ENCODE measurements around the gene LAMA2. TPM values are rescaled to one million over a fixed set of nuclear protein-coding genes. Genes with fewer than 3 reads are reported as not detected.

LAMA2 gene
- total RNA-seq, 1 experiment from 2014 or later: 17.6 TPM

DNA sequence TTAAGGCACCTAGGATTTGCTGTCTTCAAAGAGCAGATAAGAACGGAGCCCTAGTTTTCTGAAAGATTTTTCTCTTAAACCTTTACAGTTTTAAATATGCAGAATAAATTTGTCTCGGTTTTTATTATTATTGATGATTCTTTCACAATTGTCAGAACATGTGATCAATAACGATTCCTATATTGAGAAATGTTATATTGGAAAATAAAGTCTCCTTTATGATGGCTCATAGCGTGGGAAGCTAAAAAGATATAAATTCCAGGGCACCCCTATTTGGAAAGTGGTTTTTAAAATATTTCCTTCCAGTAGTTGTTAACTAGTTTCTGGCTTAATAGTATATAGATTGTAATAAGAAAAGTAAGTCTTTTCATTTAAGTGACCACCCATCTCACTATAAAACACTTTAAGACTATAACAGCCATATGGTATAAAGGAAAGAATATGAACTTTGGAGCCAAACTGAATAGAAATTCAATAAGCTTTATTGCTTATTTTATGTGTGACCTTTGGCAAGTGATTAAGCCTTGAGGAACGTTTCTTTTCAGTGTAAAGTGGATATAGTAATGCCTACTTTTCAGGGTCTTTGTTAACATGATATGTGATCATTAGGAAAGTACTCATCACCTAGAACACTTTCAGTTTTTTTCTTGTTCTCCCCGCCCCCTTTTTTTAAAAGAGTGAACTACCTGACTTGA, 369.6 kb downstream of the LAMA2 start:
- no peaks in the 10 kb centered on the region for H3K36me3 ChIP-seq
- no peaks in the 10 kb centered on the region for H3K9me3 ChIP-seq (replicated peaks)
- no peaks in the 10 kb centered on the region for H3K27me3 ChIP-seq
- no peak overlapping the region for H3K4me3 ChIP-seq
- H3K4me1 ChIP-seq: peaks cover 2% of the 10 kb centered on the region; the same call in 1 of the 2 replicates
- no peak overlapping the region for H3K27ac ChIP-seq
- DNase-seq: no peak

GRCh38 chr6:129253242-129253641, 370.3 kb downstream of the LAMA2 start:
- Histone ChIP-seq H3K4me1 (peaks cover 2% of the 10 kb centered on the region; the same call in 1 of the 2 replicates), H3K27me3 (no peaks in the 10 kb centered on the region), H3K36me3 (no peaks in the 10 kb centered on the region), H3K4me3 (no peak overlapping the region), H3K27ac (no peak overlapping the region), H3K9me3 (replicated peaks) (no peaks in the 10 kb centered on the region)
- DNase-seq: no peak

DNA sequence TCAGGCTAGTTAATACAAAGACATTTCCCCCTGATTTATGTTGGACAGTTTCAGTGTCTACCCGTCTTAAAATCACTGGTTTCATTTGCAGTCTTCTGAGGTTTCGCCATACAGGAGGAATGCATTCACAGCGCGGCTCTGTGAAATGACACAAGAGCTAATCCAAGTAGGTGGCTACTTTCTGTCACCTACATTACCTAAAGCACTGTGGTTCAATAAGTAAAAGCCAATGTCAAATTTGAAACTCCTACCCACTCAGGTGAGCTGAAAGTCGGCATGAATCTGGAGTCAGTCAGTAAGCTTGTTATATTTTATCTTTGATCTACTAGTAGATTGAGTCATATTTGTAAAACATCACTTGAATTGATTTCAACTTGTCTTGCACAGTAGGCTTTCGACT, 370.8 kb downstream of the LAMA2 start:
- no peak for DNase-seq
- Histone ChIP-seq H3K36me3 (no peaks in the 10 kb centered on the region), H3K9me3 (replicated peaks) (no peaks in the 10 kb centered on the region), H3K27me3 (no peaks in the 10 kb centered on the region), H3K4me3 (no peak overlapping the region), H3K4me1 (peaks cover 2% of the 10 kb centered on the region; the same call in 1 of the 2 replicates), H3K27ac (no peak overlapping the region)

GRCh38 chr6:129257196-129257595, 374.3 kb downstream of the LAMA2 start:
- Histone ChIP-seq H3K9me3 (replicated peaks) (no peaks in the 10 kb centered on the region), H3K27me3 (no peaks in the 10 kb centered on the region), H3K4me3 (no peak overlapping the region), H3K4me1 (peaks cover 5% of the 10 kb centered on the region; the same call in 1 of the 2 replicates), H3K27ac (no peak overlapping the region), H3K36me3 (no peaks in the 10 kb centered on the region)
- no peak for DNase-seq

GRCh38 chr6:129262661-129263060, 379.7 kb downstream of the LAMA2 start:
- H3K4me1 ChIP-seq: peaks cover 12% of the 10 kb centered on the region; the same call in 1 of the 2 replicates

GRCh38 chr6:129263176-129263575, 380.2 kb downstream of the LAMA2 start:
- DNase-seq: no peak
- peaks cover 12% of the 10 kb centered on the region; the same call in 1 of the 2 replicates for H3K4me1 ChIP-seq
- no peaks in the 10 kb centered on the region for H3K27me3 ChIP-seq
- no peak overlapping the region for H3K4me3 ChIP-seq
- H3K27ac ChIP-seq: no peak overlapping the region
- H3K9me3 ChIP-seq (replicated peaks): no peaks in the 10 kb centered on the region
- no peaks in the 10 kb centered on the region for H3K36me3 ChIP-seq

More at GRCh38 chr6:129262661-129263060, 379.7 kb downstream of the LAMA2 start:
- DNase-seq: no peak
- no peaks in the 10 kb centered on the region for H3K36me3 ChIP-seq
- no peak overlapping the region for H3K27ac ChIP-seq
- no peaks in the 10 kb centered on the region for H3K27me3 ChIP-seq
- no peak overlapping the region for H3K4me3 ChIP-seq
- H3K9me3 ChIP-seq (replicated peaks): no peaks in the 10 kb centered on the region

DNA sequence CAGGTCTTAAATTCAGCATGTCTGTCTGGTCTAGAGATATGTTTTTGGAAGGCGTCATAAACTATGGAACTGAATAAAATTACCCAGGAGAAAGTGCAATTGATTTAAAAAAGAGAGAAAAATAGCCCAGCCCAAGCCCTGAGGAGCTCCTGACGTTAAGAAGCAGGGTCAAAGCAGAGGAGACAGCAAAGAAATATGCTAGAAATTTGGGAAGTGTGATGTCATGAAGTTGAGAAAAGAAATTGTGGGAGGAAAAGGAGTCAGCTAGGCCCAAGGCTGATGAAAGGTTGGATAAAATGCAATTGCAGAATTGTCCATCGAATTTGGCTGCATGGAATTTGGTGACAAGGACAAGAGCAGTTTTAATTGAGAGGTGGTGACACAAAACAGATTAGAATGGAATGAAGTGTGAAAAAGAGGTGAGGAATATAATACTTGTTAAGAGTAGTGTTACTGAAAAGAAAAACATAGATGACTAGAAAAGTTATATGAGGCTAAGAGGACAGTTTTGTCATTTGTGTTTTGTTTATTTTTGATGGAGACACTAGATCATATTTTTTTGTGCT, 381.6 kb downstream of the LAMA2 start:
- no peak overlapping the region for H3K4me3 ChIP-seq
- DNase-seq: no peak
- no peak overlapping the region for H3K27ac ChIP-seq
- H3K36me3 ChIP-seq: no peaks in the 10 kb centered on the region
- peaks cover 22% of the 10 kb centered on the region for H3K4me1 ChIP-seq
- no peaks in the 10 kb centered on the region for H3K9me3 ChIP-seq (replicated peaks)
- H3K27me3 ChIP-seq: no peaks in the 10 kb centered on the region

GRCh38 chr6:129267028-129267427, 384.1 kb downstream of the LAMA2 start:
- no peaks in the 10 kb centered on the region for H3K36me3 ChIP-seq
- peak in 1 of 2 experiments; percentile 27 for DNase-seq
- H3K27me3 ChIP-seq: no peaks in the 10 kb centered on the region
- no peak overlapping the region for H3K4me3 ChIP-seq
- no peaks in the 10 kb centered on the region for H3K9me3 ChIP-seq (replicated peaks)
- no peak overlapping the region for H3K27ac ChIP-seq
- peaks cover 30% of the 10 kb centered on the region for H3K4me1 ChIP-seq

- H3K36me3 ChIP-seq: no peaks in the 10 kb centered on the region
- H3K27me3 ChIP-seq: no peaks in the 10 kb centered on the region
- no peaks in the 10 kb centered on the region for H3K9me3 ChIP-seq (replicated peaks)
- peak in 1 of 2 experiments; percentile 68 for DNase-seq
- no peak overlapping the region for H3K4me3 ChIP-seq
- H3K27ac ChIP-seq: peak overlapping the region; percentile 42
- H3K4me1 ChIP-seq: peaks cover 23% of the 10 kb centered on the region
These were observed 386.1 kb downstream of the LAMA2 start for GRCh38 chr6:129269076-129269475.

DNA sequence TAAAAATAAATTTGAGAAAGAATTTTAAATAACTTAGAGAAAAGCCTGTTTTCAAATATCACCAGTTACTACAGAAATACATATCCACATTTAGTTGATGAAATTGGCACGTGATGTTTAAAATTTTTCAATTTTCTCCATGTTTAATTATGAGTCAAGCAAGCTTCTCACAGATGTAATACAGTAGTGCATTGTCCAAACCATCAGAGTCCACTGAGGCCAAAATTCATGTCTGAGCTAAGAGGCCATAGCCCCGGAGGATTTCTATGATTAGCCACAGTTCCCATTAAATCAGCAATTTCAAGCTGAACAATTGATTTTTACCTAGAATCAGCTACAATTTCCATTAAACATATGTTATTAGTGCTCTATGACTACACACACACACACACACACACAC, 387.0 kb downstream of the LAMA2 start:
- peak overlapping the region; percentile 42 for H3K27ac ChIP-seq
- no peaks in the 10 kb centered on the region for H3K9me3 ChIP-seq (replicated peaks)
- H3K27me3 ChIP-seq: no peaks in the 10 kb centered on the region
- peaks cover 21% of the 10 kb centered on the region for H3K4me1 ChIP-seq
- no peak overlapping the region for H3K4me3 ChIP-seq
- DNase-seq: peak in 1 of 2 experiments; percentile 56
- no peaks in the 10 kb centered on the region for H3K36me3 ChIP-seq

- H3K4me3 ChIP-seq: no peak overlapping the region
- H3K4me1 ChIP-seq: peaks cover 21% of the 10 kb centered on the region
- DNase-seq: peak in 1 of 2 experiments; percentile 48
- no peaks in the 10 kb centered on the region for H3K27me3 ChIP-seq
- no peaks in the 10 kb centered on the region for H3K9me3 ChIP-seq (replicated peaks)
- peak overlapping the region; percentile 42 for H3K27ac ChIP-seq
- no peaks in the 10 kb centered on the region for H3K36me3 ChIP-seq
These were observed 387.5 kb downstream of the LAMA2 start for GRCh38 chr6:129270450-129270849.

- Histone ChIP-seq H3K9me3 (replicated peaks) (no peaks in the 10 kb centered on the region), H3K27me3 (no peaks in the 10 kb centered on the region), H3K4me3 (no peak overlapping the region), H3K36me3 (no peaks in the 10 kb centered on the region), H3K27ac (no peak overlapping the region), H3K4me1 (peaks cover 34% of the 10 kb centered on the region)
- no peak for DNase-seq
These were observed 390.2 kb downstream of the LAMA2 start for GRCh38 chr6:129273161-129273560.

DNA sequence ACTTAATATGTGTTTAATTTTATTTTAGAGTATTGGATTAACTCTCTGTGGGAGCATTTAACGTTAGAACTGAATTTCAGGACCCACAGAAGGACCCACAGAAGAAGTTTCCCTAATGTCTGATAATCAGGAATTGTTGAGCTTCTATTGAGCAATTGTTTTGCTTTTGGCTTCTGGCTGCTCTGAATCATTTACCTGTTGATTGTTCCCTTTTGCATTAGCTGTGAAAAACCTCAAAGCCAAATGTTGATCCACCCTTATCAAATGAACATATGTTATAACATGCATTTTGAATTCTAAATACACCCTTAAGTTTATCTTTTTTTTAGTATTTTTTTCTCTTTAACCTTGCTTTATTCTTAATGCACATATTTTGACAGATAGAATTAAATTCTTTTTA, 393.5 kb downstream of the LAMA2 start:
- H3K4me3 ChIP-seq: no peak overlapping the region
- no peak for DNase-seq
- no peaks in the 10 kb centered on the region for H3K36me3 ChIP-seq
- no peak overlapping the region for H3K27ac ChIP-seq
- no peaks in the 10 kb centered on the region for H3K9me3 ChIP-seq (replicated peaks)
- no peaks in the 10 kb centered on the region for H3K27me3 ChIP-seq
- H3K4me1 ChIP-seq: peaks cover 22% of the 10 kb centered on the region

- no peaks in the 10 kb centered on the region for H3K36me3 ChIP-seq
- no peaks in the 10 kb centered on the region for H3K27me3 ChIP-seq
- no peak overlapping the region for H3K4me3 ChIP-seq
- DNase-seq: peak; percentile 53 to 79
- H3K27ac ChIP-seq: peak overlapping the region; percentile 46
- peaks cover 22% of the 10 kb centered on the region for H3K4me1 ChIP-seq
- H3K9me3 ChIP-seq (replicated peaks): no peaks in the 10 kb centered on the region
These were observed 394.0 kb downstream of the LAMA2 start for GRCh38 chr6:129276986-129277385.

DNA sequence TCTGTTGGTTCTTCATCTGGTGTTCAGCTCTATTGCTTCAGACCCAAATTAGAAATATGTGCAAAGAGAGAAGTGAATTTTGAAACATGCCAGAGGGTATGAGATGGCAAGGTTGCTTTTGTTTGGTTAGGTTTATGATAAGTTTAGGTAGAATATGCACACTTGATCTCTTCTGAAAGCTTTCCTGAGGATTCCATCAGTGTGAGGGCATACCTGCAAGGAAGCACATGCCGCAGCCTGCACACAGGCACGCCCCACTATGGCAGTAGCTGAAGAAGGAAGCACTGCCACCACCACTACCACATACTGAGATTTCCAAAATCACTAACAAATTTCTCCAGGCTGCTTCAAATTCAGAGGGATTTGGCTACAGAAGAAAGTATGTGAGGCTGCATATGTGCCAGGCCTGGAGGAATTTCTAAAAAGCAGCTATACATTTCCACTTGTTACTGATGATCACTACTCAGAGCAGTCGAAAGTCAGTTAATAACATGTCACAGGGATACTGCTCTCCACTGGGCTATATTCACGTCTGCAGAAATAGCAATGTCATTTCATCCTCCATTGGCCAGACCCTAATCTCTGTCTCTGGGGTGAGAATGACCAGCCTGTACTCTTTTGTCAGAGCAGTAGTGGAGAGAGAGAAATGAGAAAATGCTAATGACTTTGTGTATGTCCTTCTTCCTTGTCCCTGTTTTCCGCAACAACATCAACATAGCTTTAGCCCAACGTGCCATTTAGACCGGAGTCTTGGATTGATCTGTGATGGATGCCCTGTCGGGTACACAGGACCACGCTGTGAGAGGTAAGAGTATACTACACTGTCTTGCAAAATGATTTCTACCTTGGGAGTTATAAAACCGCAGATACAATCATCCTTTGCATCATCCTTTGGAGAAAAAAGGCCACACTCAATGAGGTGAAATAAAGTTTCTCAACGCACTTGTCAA, 396.7 kb downstream of the LAMA2 start:
- Histone ChIP-seq H3K27me3 (no peaks in the 10 kb centered on the region), H3K27ac (no peak overlapping the region)

More for the DNA sequence above, 396.7 kb downstream of the LAMA2 start:
- DNase-seq: no peak
- Histone ChIP-seq H3K9me3 (replicated peaks) (no peaks in the 10 kb centered on the region), H3K4me1 (peaks cover 22% of the 10 kb centered on the region), H3K36me3 (no peaks in the 10 kb centered on the region), H3K4me3 (no peak overlapping the region)
